Medulla oblongata (tissue), 1 donor: ENCODE measurements around the gene SLIRP.
"Not testable (repeated sequence)": the region's sequence is repeated elsewhere in the genome, so short reads cannot be mapped to it uniquely, and the experiment has no call there.

Source experiments
- DNase-seq: peaks from one replicate; pipeline ENCODE4 v3.0.0-alpha.2; 2015; ENCODE audit errors: extremely low spot score

Gene SLIRP

GRCh38 chr14:77707724-77708408 is at the start of gene SLIRP, which contains the start of gene ALKBH1:
SLIRP (plus strand) TSS chr14:77708103; CDS start chr14:77708112, 9 bp downstream.
ALKBH1 (minus strand) TSS chr14:77708023; CDS start chr14:77708004, 19 bp downstream.
- DNase-seq = peak; percentile 95

GRCh38 chr14:77659831-77660230 is 48.1 kb upstream of the SLIRP start:
- peak; percentile 48 for DNase-seq

GRCh38 chr14:77660754-77661153 is 47.1 kb upstream of the SLIRP start:
- no peak for DNase-seq

GRCh38 chr14:77661562-77661961 is 46.3 kb upstream of the SLIRP start:
- not testable (repeated sequence) for DNase-seq

- no peak for DNase-seq
Measured at GRCh38 chr14:77663293-77663692, 44.6 kb upstream of the SLIRP start.

- DNase-seq = no peak
Measured at GRCh38 chr14:77667331-77667730, 40.6 kb upstream of the SLIRP start.

- DNase-seq = no peak
Measured at GRCh38 chr14:77673193-77673592, 34.7 kb upstream of the SLIRP start.

- DNase-seq = no peak
Measured at GRCh38 chr14:77674931-77675330, 33.0 kb upstream of the SLIRP start.

GRCh38 chr14:77681196-77682157 is 26.4 kb upstream of the SLIRP start:
- DNase-seq = no peak

- DNase-seq = no peak
Measured at GRCh38 chr14:77682158-77682553, 25.7 kb upstream of the SLIRP start.

- peak; percentile 33 for DNase-seq
Measured at GRCh38 chr14:77691259-77691658, 16.6 kb upstream of the SLIRP start.

GRCh38 chr14:77707355-77707723 is 564 bp upstream of the SLIRP start:
- peak; percentile 63 for DNase-seq

GRCh38 chr14:77708749-77709148 is 846 bp downstream of the SLIRP start:
- DNase-seq = peak; percentile 3

GRCh38 chr14:77709412-77709811 is 1.5 kb downstream of the SLIRP start:
- DNase-seq = peak; percentile 42

- DNase-seq = no peak
Measured at GRCh38 chr14:77710364-77710763, 2.5 kb downstream of the SLIRP start.

- no peak for DNase-seq
Measured at GRCh38 chr14:77714926-77715325, 7.0 kb downstream of the SLIRP start.

GRCh38 chr14:77717608-77718305 is 9.9 kb downstream of the SLIRP start:
- no peak for DNase-seq

- DNase-seq = no peak
Measured at GRCh38 chr14:77721437-77721836, 13.5 kb downstream of the SLIRP start.

- DNase-seq = no peak
Measured at GRCh38 chr14:77722301-77722700, 14.4 kb downstream of the SLIRP start.

GRCh38 chr14:77730976-77731497 is 23.1 kb downstream of the SLIRP start:
- no peak for DNase-seq

GRCh38 chr14:77738559-77739250 is 30.8 kb downstream of the SLIRP start:
- DNase-seq = peak; percentile 17
